A549 (cell line): ENCODE measurements around the gene TMEM43. TPM values are rescaled to one million over a fixed set of nuclear protein-coding genes. Genes with fewer than 3 reads are reported as not detected.

ENCODE experiments used
- ATAC-seq, 2 experiments: fragments of 200-7000 bp in 1 of 2; fragments of >200 bp in 1 of 2; cut with Nextera tagmentation in 1 of 2; cut with Tn5 transposase in 1 of 2; 3 replicates each; pipeline versions ENCODE4 v1.8.0 to v1.9.1; 2018 to 2020; ENCODE audit warnings: mild to moderate bottlenecking in 1 of 2, moderate library complexity in 1 of 2
- CTCF ChIA-PET: fragments of 300-600 bp; sonication (Branson Sonifier 250); formaldehyde crosslinking; extraction: SDS; loops from one replicate; lab custom pipeline; 2021; ENCODE audit warnings: antibody characterized with exemption, inconsistent platforms; lab: Yijun Ruan, JAX
- POLR2A ChIA-PET: fragments of 350-600 bp; formaldehyde crosslinking; extraction: SDS; loops from one replicate; lab custom pipeline; 2021; ENCODE audit warnings: antibody characterized with exemption, inconsistent platforms; lab: Yijun Ruan, JAX
- DNase-seq, 2 experiments: peaks; one replicate each; pipeline versions ENCODE4 v3.0.0 to v3.0.0-alpha.2; 2011 to 2016; ENCODE audit warnings: low read depth in 1 of 2, low spot score in 1 of 2
- FAIRE-seq: peaks from 2 replicates; lab custom pipeline; 2011; peaks lifted over from hg19 to GRCh38; lab: Jason Lieb, UNC
- H3K27ac ChIP-seq, 2 experiments: fragments of >200 bp; sonication (Bioruptor Twin); formaldehyde crosslinking; 3 replicates each; pipeline ENCODE4 v1.5.1; 2016 to 2017
- H3K4me1 ChIP-seq: fragments of >200 bp; sonication (Bioruptor Twin); formaldehyde crosslinking; 3 replicates; pipeline ENCODE4 v1.6.1; 2016
- H3K4me2 ChIP-seq: fragments of >200 bp; sonication (Bioruptor Twin); formaldehyde crosslinking; 3 replicates; pipeline ENCODE4 v1.6.1; 2016
- H3K4me3 ChIP-seq: fragments of >200 bp; sonication (Bioruptor Twin); formaldehyde crosslinking; 3 replicates; pipeline ENCODE4 v1.5.1; 2016
- H3K9me3 ChIP-seq: fragments of >200 bp; sonication (Bioruptor Twin); formaldehyde crosslinking; 3 replicates; pipeline ENCODE4 v1.6.1; 2016
- BHLHE40 ChIP-seq: IDR thresholded peaks from 2 replicates; pipeline ENCODE4 v1.6.1; 2012; ENCODE audit warnings: low read depth, low read length, inconsistent platforms
- CEBPB ChIP-seq, 2 experiments: fragments of >200 bp in 1 of 2; sonication (Bioruptor Twin) in 1 of 2; formaldehyde crosslinking in 1 of 2; IDR thresholded peaks; 2 replicates each; pipeline ENCODE4 v1.6.1; 2012 to 2016
- EHF ChIP-seq: fragments of 250-450 bp; sonication (Bioruptor Pico); IDR thresholded peaks from 2 replicates; pipeline ENCODE4 v1.5.0; 2020; ENCODE audit warnings: mild to moderate bottlenecking
- ESRRA ChIP-seq: fragments of 150-350 bp; IDR thresholded peaks from 2 replicates; pipeline ENCODE4 v1.6.1; 2014; ENCODE audit warnings: mild to moderate bottlenecking, low read length, borderline replicate concordance
- FOSB ChIP-seq: fragments of 250-450 bp; sonication (Bioruptor Pico); IDR thresholded peaks from 2 replicates; pipeline ENCODE4 v1.5.0; 2020; ENCODE audit warnings: mild to moderate bottlenecking, moderate library complexity
- HEYL ChIP-seq: fragments of 250-450 bp; sonication (Bioruptor Pico); IDR thresholded peaks from 2 replicates; pipeline ENCODE4 v1.8.0; 2021; ENCODE audit warnings: mild to moderate bottlenecking, moderate library complexity
- KDM5A ChIP-seq: fragments of 200-600 bp; sonication (generic); IDR thresholded peaks from 2 replicates; pipeline ENCODE4 v1.6.1; 2016; ENCODE audit warnings: antibody characterized with exemption, mild to moderate bottlenecking
- MAFK ChIP-seq: fragments of 450-650 bp; IDR thresholded peaks from 2 replicates; pipeline ENCODE4 v1.6.1; 2014; ENCODE audit not compliant: partially characterized antibody
- MYC ChIP-seq: IDR thresholded peaks from 2 replicates; pipeline ENCODE4 v1.6.1; 2012; ENCODE audit warnings: mild to moderate bottlenecking, inconsistent platforms, low read length, improper control_type of control experiment, borderline replicate concordance
- NFE2L2 ChIP-seq: fragments of 150-350 bp; conservative IDR thresholded peaks from 2 replicates; pipeline ENCODE4 v1.6.1; 2014; ENCODE audit warnings: low read length
- NR3C1 ChIP-seq: fragments of >200 bp; sonication (Bioruptor Twin); formaldehyde crosslinking; IDR thresholded peaks from 3 replicates; pipeline ENCODE4 v1.6.1; 2017
- PHF8 ChIP-seq: fragments of 200-600 bp; sonication (generic); IDR thresholded peaks from 2 replicates; pipeline ENCODE4 v1.6.1; 2016; ENCODE audit warnings: low read depth, mild to moderate bottlenecking, antibody characterized with exemption, moderate library complexity, borderline replicate concordance
- POLR2AphosphoS2 ChIP-seq: conservative IDR thresholded peaks from 2 replicates; pipeline ENCODE4 v1.6.1; 2012; ENCODE audit warnings: low read length, improper control_type of control experiment, inconsistent platforms
- RFX5 ChIP-seq: fragments of 450-650 bp; IDR thresholded peaks from 2 replicates; pipeline ENCODE4 v1.7.1; 2014; ENCODE audit warnings: antibody characterized with exemption, mild to moderate bottlenecking, moderate library complexity
- ZC3H11A ChIP-seq: fragments of 450-650 bp; IDR thresholded peaks from 2 replicates; pipeline ENCODE4 v1.6.1; 2014; ENCODE audit warnings: antibody characterized with exemption, mild to moderate bottlenecking
- ZFP36 ChIP-seq: fragments of 450-650 bp; IDR thresholded peaks from 2 replicates; pipeline ENCODE4 v1.6.1; 2014; ENCODE audit warnings: borderline replicate concordance; ENCODE audit not compliant: partially characterized antibody
- ZNF302 ChIP-seq: fragments of 250-450 bp; sonication (Bioruptor Pico); IDR thresholded peaks from 2 replicates; pipeline ENCODE4 v1.9.0; 2021; ENCODE audit warnings: inconsistent platforms, mild to moderate bottlenecking, moderate library complexity
- ZSCAN20 ChIP-seq: fragments of 250-450 bp; sonication (Bioruptor Pico); IDR thresholded peaks from 2 replicates; pipeline ENCODE4 v1.8.0; 2022; ENCODE audit warnings: mild to moderate bottlenecking, moderate library complexity
- WGBS: methylation state at CpG from one replicate; pipeline ENCODE4 v1.1.6; 2017; ENCODE audit errors: missing lambda C conversion rate; 5-methylcytosine and 5-hydroxymethylcytosine counted together
- polyA plus RNA-seq, 4 experiments: library from polyadenylated mRNA; depleted of rRNA in 3 of 4; stranded (reverse); fragments of >200 nt; fragmentation: RNase III in 1 of 4; extraction: RNeasy Plus Mini Kit Qiagen cat#74134 plus additional on column Dnase treatment in 1 of 4; gene quantifications; 2 replicates in 3 of 4; 3 replicates in 1 of 4; pipeline ENCODE4 v1.2.3, GENCODE V29; 2011 to 2017
- TF ChIP-seq, protein P1 (sequence below): fragments of >200 bp; sonication (Bioruptor Twin); formaldehyde crosslinking; IDR thresholded peaks from 3 replicates; pipeline ENCODE4 v1.6.1; 2016
- TF ChIP-seq, protein P2 (sequence below): fragments of 250-450 bp; sonication (Bioruptor Pico); IDR thresholded peaks from 2 replicates; pipeline ENCODE4 v1.5.0; 2020; ENCODE audit warnings: low read depth, mild to moderate bottlenecking, moderate library complexity
- TF ChIP-seq, protein P3 (sequence below): IDR thresholded peaks from 2 replicates; pipeline ENCODE4 v1.6.1; 2012; ENCODE audit warnings: low read depth, borderline replicate concordance
- TF ChIP-seq, protein P4 (sequence below): fragments of 250-450 bp; sonication (Bioruptor Pico); IDR thresholded peaks from 2 replicates; pipeline ENCODE4 v1.5.0; 2021; ENCODE audit warnings: mild to moderate bottlenecking, moderate library complexity, borderline replicate concordance

TMEM43 gene
- polyA plus RNA-seq, 2 of the 4 experiments (the other 2 are of a cell fraction), result 41.1 to 79.0 TPM

DNA sequence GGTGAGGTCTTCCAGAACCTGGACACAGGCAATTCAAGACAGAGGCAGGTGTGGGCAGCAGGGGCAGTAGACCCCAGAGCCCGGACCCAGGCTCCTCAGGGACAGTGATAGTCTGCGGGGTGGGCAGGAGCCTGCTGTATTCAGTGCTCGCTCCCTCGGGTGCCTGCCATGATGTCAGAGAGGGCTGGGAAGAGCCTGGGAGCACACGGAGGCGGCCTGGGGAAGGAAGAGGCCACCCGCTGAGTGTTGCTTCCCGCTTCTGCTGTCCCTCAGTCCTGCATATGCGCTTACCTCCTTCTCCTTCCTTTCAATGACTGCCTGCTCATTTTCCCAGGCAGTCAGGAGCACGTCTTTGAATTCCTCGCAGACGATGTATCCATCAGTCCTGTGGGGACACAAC is 22.8 kb downstream of the TMEM43 start:
- Histone ChIP-seq H3K27ac (no peak overlapping the region), H3K4me2 (no peak overlapping the region), H3K4me1 (peaks cover 31% of the 10 kb centered on the region), H3K9me3 (no peaks in the 10 kb centered on the region), H3K4me3 (no peak overlapping the region)
- DNase-seq, result no peak
- no peak for FAIRE-seq
- ChIA-PET POLR2A (interaction anchor here (1.7 kb wide), 1 partner anchor 31 kb away, joined by 4 read pairs; the partner anchor contains the start of gene LSM3), CTCF (interaction anchor here (2.9 kb wide), 1 partner anchor 28 kb away, joined by 10 read pairs; no protein-coding TSS in a partner anchor)
- ATAC-seq, result no peak
- TF ChIP-seq POLR2AphosphoS2 (no peak), ZNF302 (CRISPR knock-in tag) (no peak), HEYL (CRISPR knock-in tag) (no peak), RFX5 (no peak), PHF8 (no peak), EHF (no peak), FOSB (CRISPR knock-in tag) (no peak), ZSCAN20 (CRISPR knock-in tag) (no peak), KDM5A (no peak), CEBPB (IDR thresholded peaks at IDR 0.05) (no peak)
- TF ChIP-seq, protein P1, sequence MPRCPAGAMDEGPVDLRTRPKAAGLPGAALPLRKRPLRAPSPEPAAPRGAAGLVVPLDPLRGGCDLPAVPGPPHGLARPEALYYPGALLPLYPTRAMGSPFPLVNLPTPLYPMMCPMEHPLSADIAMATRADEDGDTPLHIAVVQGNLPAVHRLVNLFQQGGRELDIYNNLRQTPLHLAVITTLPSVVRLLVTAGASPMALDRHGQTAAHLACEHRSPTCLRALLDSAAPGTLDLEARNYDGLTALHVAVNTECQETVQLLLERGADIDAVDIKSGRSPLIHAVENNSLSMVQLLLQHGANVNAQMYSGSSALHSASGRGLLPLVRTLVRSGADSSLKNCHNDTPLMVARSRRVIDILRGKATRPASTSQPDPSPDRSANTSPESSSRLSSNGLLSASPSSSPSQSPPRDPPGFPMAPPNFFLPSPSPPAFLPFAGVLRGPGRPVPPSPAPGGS, result no peak
- 90% methylated on average over 12 of the region's 12 CpGs for WGBS

DNA sequence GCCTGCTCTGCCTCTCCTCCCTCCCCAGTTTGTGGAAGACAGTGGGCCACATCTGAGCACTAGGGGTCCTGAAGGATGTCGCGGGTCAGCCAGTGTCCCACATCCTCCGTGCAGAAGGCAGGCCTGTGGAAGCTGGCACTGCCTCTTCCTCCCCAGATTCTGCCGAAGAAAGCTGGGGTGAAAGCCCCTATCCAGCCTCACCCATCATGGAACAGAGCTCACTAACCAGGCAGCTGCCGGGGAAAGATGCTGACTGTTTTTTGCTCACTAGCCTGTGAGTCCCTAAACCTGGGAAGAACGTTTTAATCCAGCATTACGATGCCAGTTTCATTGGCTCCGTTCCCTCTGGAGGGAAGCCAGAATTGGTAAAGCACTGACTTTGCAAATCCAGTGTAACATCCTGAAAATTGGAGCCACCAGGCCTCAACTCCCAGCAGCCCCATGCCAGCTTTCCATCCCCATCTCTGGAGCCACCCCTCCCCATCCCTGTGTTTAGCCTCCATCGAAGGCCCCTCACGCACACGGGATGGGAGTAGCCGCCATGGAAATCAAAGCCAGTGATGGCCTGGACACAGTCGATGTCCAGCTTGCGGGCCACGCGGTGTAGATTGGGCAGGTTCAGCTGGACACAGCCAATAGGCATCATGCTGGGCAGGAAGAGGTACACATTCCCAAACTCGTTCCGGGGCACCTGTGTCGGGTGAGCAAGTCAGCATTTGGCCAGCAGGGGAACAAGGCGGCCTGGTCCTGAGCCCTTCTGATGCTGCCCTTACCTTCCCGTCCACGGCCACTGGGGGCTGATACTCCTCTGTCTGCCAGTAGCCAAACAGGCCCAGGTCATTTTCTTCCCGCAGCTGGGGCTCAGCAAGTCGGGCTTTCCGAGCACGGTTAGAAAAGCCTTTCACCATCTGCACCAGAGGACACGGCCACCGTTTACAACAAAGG is 23.5 kb downstream of the TMEM43 start:
- H3K4me1 ChIP-seq, result peaks cover 25% of the 10 kb centered on the region
- no peaks in the 10 kb centered on the region for H3K9me3 ChIP-seq
- FAIRE-seq (no peak), ATAC-seq (no peak), DNase-seq (no peak)
- TF ChIP-seq ESRRA, result no peak
- TF ChIP-seq BHLHE40, result no peak
- TF ChIP-seq, protein P2, sequence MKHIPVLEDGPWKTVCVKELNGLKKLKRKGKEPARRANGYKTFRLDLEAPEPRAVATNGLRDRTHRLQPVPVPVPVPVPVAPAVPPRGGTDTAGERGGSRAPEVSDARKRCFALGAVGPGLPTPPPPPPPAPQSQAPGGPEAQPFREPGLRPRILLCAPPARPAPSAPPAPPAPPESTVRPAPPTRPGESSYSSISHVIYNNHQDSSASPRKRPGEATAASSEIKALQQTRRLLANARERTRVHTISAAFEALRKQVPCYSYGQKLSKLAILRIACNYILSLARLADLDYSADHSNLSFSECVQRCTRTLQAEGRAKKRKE (CRISPR knock-in tag), result no peak
- TF ChIP-seq, protein P3, sequence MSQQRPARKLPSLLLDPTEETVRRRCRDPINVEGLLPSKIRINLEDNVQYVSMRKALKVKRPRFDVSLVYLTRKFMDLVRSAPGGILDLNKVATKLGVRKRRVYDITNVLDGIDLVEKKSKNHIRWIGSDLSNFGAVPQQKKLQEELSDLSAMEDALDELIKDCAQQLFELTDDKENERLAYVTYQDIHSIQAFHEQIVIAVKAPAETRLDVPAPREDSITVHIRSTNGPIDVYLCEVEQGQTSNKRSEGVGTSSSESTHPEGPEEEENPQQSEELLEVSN, result no peak
- TF ChIP-seq NFE2L2, result no peak
- no peak for TF ChIP-seq MAFK
- no peak for TF ChIP-seq ZC3H11A
- no peak for TF ChIP-seq MYC
- TF ChIP-seq, protein P4, sequence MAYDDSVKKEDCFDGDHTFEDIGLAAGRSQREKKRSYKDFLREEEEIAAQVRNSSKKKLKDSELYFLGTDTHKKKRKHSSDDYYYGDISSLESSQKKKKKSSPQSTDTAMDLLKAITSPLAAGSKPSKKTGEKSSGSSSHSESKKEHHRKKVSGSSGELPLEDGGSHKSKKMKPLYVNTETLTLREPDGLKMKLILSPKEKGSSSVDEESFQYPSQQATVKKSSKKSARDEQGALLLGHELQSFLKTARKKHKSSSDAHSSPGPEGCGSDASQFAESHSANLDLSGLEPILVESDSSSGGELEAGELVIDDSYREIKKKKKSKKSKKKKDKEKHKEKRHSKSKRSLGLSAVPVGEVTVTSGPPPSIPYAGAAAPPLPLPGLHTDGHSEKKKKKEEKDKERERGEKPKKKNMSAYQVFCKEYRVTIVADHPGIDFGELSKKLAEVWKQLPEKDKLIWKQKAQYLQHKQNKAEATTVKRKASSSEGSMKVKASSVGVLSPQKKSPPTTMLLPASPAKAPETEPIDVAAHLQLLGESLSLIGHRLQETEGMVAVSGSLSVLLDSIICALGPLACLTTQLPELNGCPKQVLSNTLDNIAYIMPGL (CRISPR knock-in tag), result no peak
- no peak for TF ChIP-seq HEYL (CRISPR knock-in tag)
- TF ChIP-seq ZFP36, result no peak
- no peak for TF ChIP-seq NR3C1
- no peak overlapping the region for H3K27ac ChIP-seq
- ChIA-PET POLR2A (interaction anchor here (1.7 kb wide), 1 partner anchor 31 kb away, joined by 4 read pairs; the partner anchor contains the start of gene LSM3), CTCF (interaction anchor here (1.0 to 2.9 kb wide), 3 partner anchors 23 to 55 kb away, joined by 3 to 10 read pairs (median 5); no protein-coding TSS in a partner anchor)
- no peak overlapping the region for H3K4me2 ChIP-seq
- no peak overlapping the region for H3K4me3 ChIP-seq
- WGBS, result 95% methylated on average over 25 of the region's 28 CpGs
